Body of pancreas (tissue), 4 donors: ENCODE results near the gene CHRNA10. TPM values are rescaled to one million over a fixed set of nuclear protein-coding genes. Genes with fewer than 3 reads are reported as not detected.

Experiments
- ATAC-seq: fragments of 150-250 bp; one replicate; pipeline ENCODE4 v1.9.1; 2016
- DNase-seq, 4 donors: peaks; one replicate each; pipeline ENCODE4 v3.0.0-alpha.2; 2019
- H3K27ac ChIP-seq, 4 donors: fragments of 200-600 bp; sonication (generic); 1 replicate in 3 of 4; 2 replicates in 1 of 4; pipeline versions ENCODE4 v1.5.1 to v1.6.1; 2016 to 2019; ENCODE audit warnings: mild to moderate bottlenecking in 1 of 4, mixed read lengths in 1 of 4, moderate library complexity in 1 of 4
- H3K27me3 ChIP-seq, 2 donors: fragments of 200-600 bp; sonication (generic); one replicate each; pipeline ENCODE4 v1.6.0; 2016; ENCODE audit warnings: mild to moderate bottlenecking in 1 of 2
- H3K36me3 ChIP-seq, 2 donors: fragments of 200-600 bp; sonication (generic); replicated peaks in 1 of 2; 2 replicates each; pipeline ENCODE4 v1.5.1; 2016; ENCODE audit warnings: low read depth in 2 of 2; ENCODE audit not compliant: insufficient read depth in 1 of 2
- H3K4me1 ChIP-seq: fragments of 200-600 bp; sonication (generic); one replicate; pipeline ENCODE4 v1.6.0; 2016
- H3K4me3 ChIP-seq, 2 donors: fragments of 200-600 bp; sonication (generic); 1 replicate in 1 of 2; 2 replicates in 1 of 2; pipeline ENCODE4 v1.5.1; 2016 to 2019
- H3K9me3 ChIP-seq, 3 donors: fragments of 200-600 bp; sonication (generic); 1 replicate in 2 of 3; 2 replicates in 1 of 3; pipeline ENCODE4 v1.5.1; 2016
- CTCF ChIP-seq, 7 experiments: fragments of 450-650 bp in 4 of 7; fragments of 200-600 bp in 3 of 7; sonication (generic) in 3 of 7; IDR thresholded peaks; one replicate each; pipeline ENCODE4 v1.5.1; 2016 to 2019; ENCODE audit warnings: antibody characterized with exemption in 7 of 7
- POLR2A ChIP-seq, 3 donors: fragments of 450-650 bp; IDR thresholded peaks; one replicate each; pipeline ENCODE4 v1.6.1; 2016; ENCODE audit warnings: antibody characterized with exemption in 3 of 3, mild to moderate bottlenecking in 2 of 3
- WGBS, 2 donors: methylation state at CpG; one replicate each; pipeline ENCODE4 v1.1.5; 2017; 5-methylcytosine and 5-hydroxymethylcytosine counted together
- intact Hi-C: fragments of 100-400 bp; cut with DNase I; formaldehyde crosslinking; loops from one replicate; pipeline ENCODE4 v1.15.1; 2023
- total RNA-seq, 2 donors: library from RNA; depleted of rRNA; stranded (reverse); fragments of >200 nt; gene quantifications; one replicate each; pipeline ENCODE4 v1.1.0, GENCODE V29; 2016

Gene CHRNA10
- total RNA-seq, 2 donors from 2014 or later = 2.3 to 3.0 TPM

- Histone ChIP-seq H3K27me3 (no peaks in the 10 kb centered on the region), H3K36me3 (peaks cover 11 to 34% of the 10 kb centered on the region in 2 donors), H3K9me3 (no peaks in the 10 kb centered on the region), H3K4me1 (no peaks in the 10 kb centered on the region), H3K4me3 (no peak overlapping the region), H3K27ac (no peak overlapping the region)
- DNase-seq = no peak
- TF ChIP-seq POLR2A (IDR thresholded peaks at IDR 0.05) (no peak), CTCF (IDR thresholded peaks at IDR 0.05) (no peak)
- no peak for ATAC-seq
- WGBS, 2 donors = 100% methylated on average over 1 of the region's 1 CpG
- intact Hi-C loops = no loop called here
Observed at GRCh38 chr11:3674189-3674588, 3.0 kb upstream of the CHRNA10 start.

- H3K27me3 ChIP-seq = no peaks in the 10 kb centered on the region
- no peak overlapping the region for H3K4me3 ChIP-seq
- intact Hi-C loops = no loop called here
- DNase-seq = no peak
- H3K4me1 ChIP-seq = no peaks in the 10 kb centered on the region
- TF ChIP-seq POLR2A (IDR thresholded peaks at IDR 0.05) (no peak), CTCF (IDR thresholded peaks at IDR 0.05) (no peak)
- H3K9me3 ChIP-seq = no peaks in the 10 kb centered on the region
- WGBS, 2 donors = 93 to 100% methylated on average over 5 of the region's 5 CpGs
- H3K27ac ChIP-seq = no peak overlapping the region
- ATAC-seq = no peak
- peaks cover 0 to 10% of the 10 kb centered on the region in 2 donors for H3K36me3 ChIP-seq
Observed at GRCh38 chr11:3669742-3670183, 1.4 kb downstream of the CHRNA10 start.

GRCh38 chr11:3669128-3669527, 2.1 kb downstream of the CHRNA10 start:
- Histone ChIP-seq H3K4me3 (no peak overlapping the region), H3K4me1 (no peaks in the 10 kb centered on the region), H3K36me3 (peaks cover 0 to 5% of the 10 kb centered on the region in 2 donors), H3K27ac (no peak overlapping the region), H3K9me3 (no peaks in the 10 kb centered on the region), H3K27me3 (no peaks in the 10 kb centered on the region)
- intact Hi-C loops = no loop called here
- no peak for DNase-seq
- 84 to 97% methylated on average over 7 of the region's 7 CpGs for WGBS, 2 donors
- no peak for ATAC-seq
- TF ChIP-seq CTCF (IDR thresholded peaks at IDR 0.05) (no peak), POLR2A (IDR thresholded peaks at IDR 0.05) (no peak)

GRCh38 chr11:3667149-3668035, 3.8 kb downstream of the CHRNA10 start:
- H3K27me3 ChIP-seq = no peaks in the 10 kb centered on the region
- H3K27ac ChIP-seq = no peak overlapping the region
- H3K36me3 ChIP-seq = peaks cover 0 to 1% of the 10 kb centered on the region in 2 donors
- no peaks in the 10 kb centered on the region for H3K9me3 ChIP-seq
- no peak for DNase-seq
- TF ChIP-seq CTCF (IDR thresholded peaks at IDR 0.05) (no peak), POLR2A (IDR thresholded peaks at IDR 0.05) (no peak)
- intact Hi-C loops = no loop called here
- H3K4me3 ChIP-seq = no peak overlapping the region
- H3K4me1 ChIP-seq = no peaks in the 10 kb centered on the region
- ATAC-seq = no peak
- 95 to 97% methylated on average over 24 to 62 of the region's 89 CpGs for WGBS, 2 donors
